Smooth muscle cell (in vitro differentiated cells): ENCODE results near the gene EDIL3. TPM values are rescaled to one million over a fixed set of nuclear protein-coding genes. Genes with fewer than 3 reads are reported as not detected.

ENCODE experiments used
- DNase-seq: peaks from one replicate; lab custom pipeline; 2025; ENCODE audit not compliant: unreplicated experiment; lab: John Stamatoyannopoulos, UW
- H2AFZ ChIP-seq: fragments of 200-600 bp; sonication (generic); 2 replicates; pipeline ENCODE4 v1.6.0; 2016; ENCODE audit warnings: antibody characterized with exemption, low read depth, mild to moderate bottlenecking
- H3F3A ChIP-seq: fragments of 200-600 bp; sonication (generic); 2 replicates; pipeline ENCODE4 v1.6.0; 2017; ENCODE audit warnings: antibody characterized with exemption, low read depth
- H3K27ac ChIP-seq: fragments of 200-600 bp; sonication (generic); 2 replicates; pipeline ENCODE4 v1.5.1; 2016; ENCODE audit warnings: low read depth, mild to moderate bottlenecking
- H3K27me3 ChIP-seq: fragments of 200-600 bp; sonication (generic); 2 replicates; pipeline ENCODE4 v1.6.1; 2016; ENCODE audit warnings: low read depth, mild to moderate bottlenecking
- H3K36me3 ChIP-seq: fragments of 200-600 bp; sonication (generic); 2 replicates; pipeline ENCODE4 v1.5.1; 2016; ENCODE audit warnings: low read depth
- H3K4me1 ChIP-seq: fragments of 200-600 bp; sonication (generic); 2 replicates; pipeline ENCODE4 v1.5.1; 2016; ENCODE audit warnings: low read depth
- H3K4me2 ChIP-seq: fragments of 200-600 bp; sonication (generic); 2 replicates; pipeline ENCODE4 v1.6.0; 2016; ENCODE audit warnings: mild to moderate bottlenecking
- H3K4me3 ChIP-seq: fragments of 200-600 bp; sonication (generic); 2 replicates; pipeline ENCODE4 v1.5.1; 2016; ENCODE audit warnings: mild to moderate bottlenecking
- H3K79me2 ChIP-seq: fragments of 200-600 bp; sonication (generic); 2 replicates; pipeline ENCODE4 v1.6.0; 2016; ENCODE audit warnings: low read depth, mild to moderate bottlenecking
- H3K9ac ChIP-seq: fragments of 200-600 bp; sonication (generic); 2 replicates; pipeline ENCODE4 v1.6.0; 2016; ENCODE audit warnings: low read depth
- H3K9me3 ChIP-seq: fragments of 200-600 bp; sonication (generic); replicated peaks from 2 replicates; pipeline ENCODE4 v1.5.1; 2016; ENCODE audit warnings: low read depth
- H4K20me1 ChIP-seq: fragments of 200-600 bp; sonication (generic); 2 replicates; pipeline ENCODE4 v1.6.0; 2016; ENCODE audit warnings: low read depth
- CTCF ChIP-seq: fragments of 200-600 bp; sonication (generic); IDR thresholded peaks from 2 replicates; pipeline ENCODE4 v1.5.1; 2017; ENCODE audit warnings: borderline replicate concordance, mild to moderate bottlenecking, antibody characterized with exemption; ENCODE audit not compliant: insufficient read depth, poor library complexity, severe bottlenecking
- WGBS: methylation state at CpG from one replicate; pipeline ENCODE4 v1.1.7; 2016; ENCODE audit warnings: low lambda C conversion rate; 5-methylcytosine and 5-hydroxymethylcytosine counted together
- polyA plus RNA-seq: library from polyadenylated mRNA; unstranded; fragments of >200 nt; fragmentation: Nextera tagmentation; extraction: Ambion mirVana; gene quantifications from 2 replicates; pipeline ENCODE4 v1.2.1, GENCODE V29; 2016
- total RNA-seq: library from RNA; depleted of rRNA; stranded (reverse); fragments of >200 nt; gene quantifications from 2 replicates; pipeline ENCODE4 v1.2.3, GENCODE V29; 2014

EDIL3 gene
- total and polyA plus RNA-seq, 2 experiments from 2014 or later: 98.4 to 119 TPM

- TF ChIP-seq CTCF: no peak
- Histone ChIP-seq H3K9me3 (no peaks in the 10 kb centered on the region), H3K4me1 (no peaks in the 10 kb centered on the region), H2AFZ (no peak overlapping the region), H3K4me3 (no peak overlapping the region), H3K79me2 (no peaks in the 10 kb centered on the region), H3K4me2 (no peak overlapping the region), H3K27ac (no peak overlapping the region), H4K20me1 (peaks cover 7% of the 10 kb centered on the region), H3K9ac (no peak overlapping the region), H3F3A (no peaks in the 10 kb centered on the region), H3K27me3 (no peaks in the 10 kb centered on the region), H3K36me3 (no peaks in the 10 kb centered on the region)
- WGBS: 70% methylated on average over 1 of the region's 1 CpG
- DNase-seq: no peak
Observed at GRCh38 chr5:84184857-84185256, 199.8 kb downstream of the EDIL3 start.

GRCh38 chr5:84181093-84181492 lies 203.6 kb downstream of the EDIL3 start:
- Histone ChIP-seq H3K4me3 (no peak overlapping the region), H3K9ac (no peak overlapping the region), H3K9me3 (no peaks in the 10 kb centered on the region), H4K20me1 (peaks cover 7% of the 10 kb centered on the region), H3F3A (no peaks in the 10 kb centered on the region), H3K27me3 (no peaks in the 10 kb centered on the region), H3K27ac (no peak overlapping the region), H3K79me2 (no peaks in the 10 kb centered on the region), H3K4me2 (no peak overlapping the region), H3K36me3 (no peaks in the 10 kb centered on the region), H3K4me1 (no peaks in the 10 kb centered on the region), H2AFZ (no peak overlapping the region)
- DNase-seq: no peak
- no peak for TF ChIP-seq CTCF
- WGBS: 79% methylated on average over 3 of the region's 3 CpGs

- H3F3A ChIP-seq: no peaks in the 10 kb centered on the region
- no peaks in the 10 kb centered on the region for H3K36me3 ChIP-seq
- 80% methylated on average over 2 of the region's 2 CpGs for WGBS
- no peaks in the 10 kb centered on the region for H3K79me2 ChIP-seq
- H3K27me3 ChIP-seq: no peaks in the 10 kb centered on the region
- no peak for TF ChIP-seq CTCF
- no peaks in the 10 kb centered on the region for H4K20me1 ChIP-seq
- no peaks in the 10 kb centered on the region for H3K9me3 ChIP-seq
- no peak overlapping the region for H2AFZ ChIP-seq
- no peaks in the 10 kb centered on the region for H3K4me1 ChIP-seq
- no peak overlapping the region for H3K4me2 ChIP-seq
- no peak for DNase-seq
- H3K4me3 ChIP-seq: no peak overlapping the region
- no peak overlapping the region for H3K9ac ChIP-seq
- no peak overlapping the region for H3K27ac ChIP-seq
Observed at GRCh38 chr5:84168841-84169240, 215.8 kb downstream of the EDIL3 start.

GRCh38 chr5:84163671-84164070 lies 221.0 kb downstream of the EDIL3 start:
- H3K27me3 ChIP-seq: no peaks in the 10 kb centered on the region
- H3K27ac ChIP-seq: no peak overlapping the region
- no peaks in the 10 kb centered on the region for H3F3A ChIP-seq
- H2AFZ ChIP-seq: no peak overlapping the region
- H4K20me1 ChIP-seq: no peaks in the 10 kb centered on the region
- no peak overlapping the region for H3K4me3 ChIP-seq
- TF ChIP-seq CTCF: no peak
- DNase-seq: no peak
- no peaks in the 10 kb centered on the region for H3K36me3 ChIP-seq
- H3K4me2 ChIP-seq: no peak overlapping the region
- no peaks in the 10 kb centered on the region for H3K9me3 ChIP-seq
- no peaks in the 10 kb centered on the region for H3K79me2 ChIP-seq
- no peaks in the 10 kb centered on the region for H3K4me1 ChIP-seq
- 88% methylated on average over 1 of the region's 1 CpG for WGBS
- H3K9ac ChIP-seq: no peak overlapping the region
